Liver (tissue), 9 donors: ENCODE results near the gene RFC4. TPM values are rescaled to one million over a fixed set of nuclear protein-coding genes. Genes with fewer than 3 reads are reported as not detected.

Experiments
- DNase-seq: peaks from one replicate; pipeline ENCODE4 v3.0.0-alpha.2; 2017; ENCODE audit warnings: low spot score
- H3K27ac ChIP-seq, 2 donors: one replicate each; pipeline ENCODE4 v1.7.0; 2013; ENCODE audit warnings: inconsistent platforms in 2 of 2, low read length in 2 of 2, control low read depth in 1 of 2, low read depth in 1 of 2, mild to moderate bottlenecking in 1 of 2
- H3K27me3 ChIP-seq, 4 donors: one replicate each; pipeline versions ENCODE4 v1.6.1 to v1.7.0; 2013; ENCODE audit warnings: low read length in 3 of 4, inconsistent platforms in 1 of 4, mild to moderate bottlenecking in 1 of 4, moderate library complexity in 1 of 4; ENCODE audit not compliant: control insufficient read depth in 4 of 4, insufficient read depth in 4 of 4
- H3K36me3 ChIP-seq, 4 donors: one replicate each; pipeline versions ENCODE4 v1.6.1 to v1.7.0; 2013; ENCODE audit warnings: low read length in 3 of 4, mild to moderate bottlenecking in 3 of 4, low read depth in 1 of 4, moderate library complexity in 1 of 4; ENCODE audit not compliant: control insufficient read depth in 4 of 4, insufficient read depth in 3 of 4
- H3K4me1 ChIP-seq, 4 donors: one replicate each; pipeline versions ENCODE4 v1.6.1 to v1.7.0; 2013; ENCODE audit warnings: low read length in 3 of 4, mild to moderate bottlenecking in 3 of 4, moderate library complexity in 1 of 4; ENCODE audit not compliant: control insufficient read depth in 4 of 4, insufficient read depth in 4 of 4
- H3K4me3 ChIP-seq, 3 donors: one replicate each; pipeline versions ENCODE4 v1.6.1 to v1.7.0; 2013; ENCODE audit warnings: low read length in 3 of 3, control low read depth in 1 of 3, low read depth in 1 of 3, mild to moderate bottlenecking in 1 of 3
- H3K9ac ChIP-seq, 2 donors: one replicate each; pipeline ENCODE4 v1.7.0; 2013; ENCODE audit warnings: low read length in 2 of 2, mild to moderate bottlenecking in 2 of 2, moderate library complexity in 2 of 2, control low read depth in 1 of 2, low read depth in 1 of 2
- H3K9me3 ChIP-seq, 4 donors: one replicate each; pipeline versions ENCODE4 v1.6.1 to v1.7.0; 2013; ENCODE audit warnings: low read length in 3 of 4; ENCODE audit not compliant: control insufficient read depth in 4 of 4
- ATF3 ChIP-seq: IDR thresholded peaks from 2 replicates; pipeline ENCODE4 v1.6.1; 2016; ENCODE audit warnings: antibody characterized with exemption
- EGR1 ChIP-seq, 2 donors: IDR thresholded peaks; 2 replicates each; pipeline ENCODE4 v1.6.1; 2016 to 2018; ENCODE audit warnings: antibody characterized with exemption in 2 of 2, low read depth in 2 of 2
- FOXA1 ChIP-seq: IDR thresholded peaks from 2 replicates; pipeline ENCODE4 v1.6.1; 2016; ENCODE audit warnings: antibody characterized with exemption
- FOXA2 ChIP-seq: IDR thresholded peaks from 2 replicates; pipeline ENCODE4 v1.6.1; 2016; ENCODE audit warnings: antibody characterized with exemption
- GABPA ChIP-seq, 2 donors: IDR thresholded peaks in 1 of 2; conservative IDR thresholded peaks in 1 of 2; 2 replicates each; pipeline ENCODE4 v1.6.1; 2016; ENCODE audit warnings: antibody characterized with exemption in 2 of 2, mild to moderate bottlenecking in 1 of 2, moderate library complexity in 1 of 2
- HNF4A ChIP-seq, 2 donors: conservative IDR thresholded peaks; 2 replicates each; pipeline ENCODE4 v1.6.1; 2016; ENCODE audit warnings: antibody characterized with exemption in 2 of 2, mild to moderate bottlenecking in 2 of 2
- HNF4G ChIP-seq: IDR thresholded peaks from 2 replicates; pipeline ENCODE4 v1.6.1; 2016; ENCODE audit warnings: antibody characterized with exemption
- JUND ChIP-seq, 2 donors: IDR thresholded peaks; 2 replicates each; pipeline ENCODE4 v1.6.1; 2016; ENCODE audit warnings: antibody characterized with exemption in 2 of 2
- NR2F2 ChIP-seq: IDR thresholded peaks from 2 replicates; pipeline ENCODE4 v1.6.1; 2016; ENCODE audit warnings: antibody characterized with exemption
- RAD21 ChIP-seq, 2 donors: IDR thresholded peaks; 2 replicates each; pipeline ENCODE4 v1.6.1; 2016; ENCODE audit warnings: antibody characterized with exemption in 2 of 2, mild to moderate bottlenecking in 2 of 2
- REST ChIP-seq: IDR thresholded peaks from 2 replicates; pipeline ENCODE4 v1.6.1; 2016; ENCODE audit warnings: antibody characterized with exemption, mild to moderate bottlenecking
- RXRA ChIP-seq, 2 donors: IDR thresholded peaks; 2 replicates each; pipeline ENCODE4 v1.6.1; 2017 to 2018; ENCODE audit warnings: antibody characterized with exemption in 2 of 2, mild to moderate bottlenecking in 1 of 2
- SP1 ChIP-seq: IDR thresholded peaks from 2 replicates; pipeline ENCODE4 v1.6.1; 2018; ENCODE audit warnings: antibody characterized with exemption, mild to moderate bottlenecking
- TAF1 ChIP-seq: conservative IDR thresholded peaks from 2 replicates; pipeline ENCODE4 v1.6.1; 2016; ENCODE audit warnings: antibody characterized with exemption, mild to moderate bottlenecking
- YY1 ChIP-seq: IDR thresholded peaks from 2 replicates; pipeline ENCODE4 v1.6.1; 2016; ENCODE audit warnings: antibody characterized with exemption, mild to moderate bottlenecking
- ZBTB33 ChIP-seq: IDR thresholded peaks from 2 replicates; pipeline ENCODE4 v1.6.1; 2016; ENCODE audit warnings: antibody characterized with exemption
- WGBS: extraction: QIAGEN DNeasy Blood & Tissue Kit; methylation state at CpG from one replicate; pipeline ENCODE4 v1.1.7; 2013; 5-methylcytosine and 5-hydroxymethylcytosine counted together
- polyA plus RNA-seq, 2 donors: library from polyadenylated mRNA; stranded (reverse) in 1 of 2; unstranded in 1 of 2; fragments of 200-250 nt in 1 of 2; fragments of >200 nt in 1 of 2; fragmentation: Nextera tagmentation in 1 of 2; extraction: Ambion mirVana in 1 of 2; gene quantifications; one replicate each; pipeline versions ENCODE4 v1.2.1 to v1.2.3, GENCODE V29; 2013 to 2015
- total RNA-seq, 2 donors: library from RNA; depleted of rRNA; stranded (reverse); fragments of >200 nt; gene quantifications; one replicate each; pipeline ENCODE4 v1.2.3, GENCODE V29; 2014
- TF ChIP-seq, protein P1 (sequence below): fragments of 150-350 bp; IDR thresholded peaks from 2 replicates; pipeline ENCODE4 v1.5.1; 2017; ENCODE audit warnings: improper control_type of control experiment, low read depth, low read length; ENCODE audit not compliant: missing input control
- TF ChIP-seq, protein P2 (sequence below): IDR thresholded peaks from 2 replicates; pipeline ENCODE4 v1.6.1; 2016; ENCODE audit warnings: antibody characterized with exemption
- donor health status: healthy.
- donor health status: healthy.
- donor health status: healthy.
- donor health status: healthy.
- donor health status: healthy.

Gene RFC4
- total and polyA plus RNA-seq, 4 donors, result 4.6 to 27.3 (median 6.3) TPM

DNA sequence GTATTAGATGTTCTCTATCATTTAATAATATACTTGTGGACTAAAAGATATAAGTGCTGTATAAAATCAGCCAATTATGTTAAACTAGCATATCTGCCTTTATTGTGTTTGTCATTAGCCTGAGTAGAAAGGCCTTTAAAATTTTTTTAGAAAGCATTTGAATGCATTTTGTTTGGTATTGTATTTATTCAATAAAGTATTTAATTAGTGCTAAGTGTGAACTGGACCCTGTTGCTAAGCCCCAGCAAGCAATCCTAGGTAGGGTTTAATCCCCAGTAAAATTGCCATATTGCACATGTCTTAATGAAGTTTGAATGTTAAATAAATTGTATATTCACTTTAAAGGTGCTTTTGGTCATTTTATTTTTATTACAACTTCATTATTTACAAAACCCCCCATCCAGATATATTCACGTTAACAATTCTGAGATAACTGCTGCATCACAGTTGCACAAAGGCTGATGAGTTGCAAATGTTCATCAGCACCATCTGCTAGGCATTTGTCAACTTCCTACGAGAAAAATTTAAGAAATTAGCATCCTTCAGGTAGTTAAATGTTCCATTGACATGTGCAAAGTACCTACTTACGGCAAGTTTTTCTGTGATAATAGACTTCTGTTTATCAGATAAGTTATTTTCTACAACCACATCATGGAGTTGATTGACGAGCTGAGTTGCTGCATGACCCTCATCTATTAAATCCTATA lies 16.6 kb downstream of the RFC4 start (continued):
- no peak for TF ChIP-seq REST
- TF ChIP-seq GABPA (IDR thresholded peaks at IDR 0.05 in 1 of 2, conservative IDR thresholded peaks at IDR 0.05 in 1 of 2), result no peak

GRCh38 chr3:186788482-186789370 lies 17.6 kb downstream of the RFC4 start:
- H3K9me3 ChIP-seq, result no peaks in the 10 kb centered on the region
- no peaks in the 10 kb centered on the region for H3K27me3 ChIP-seq
- no peak overlapping the region for H3K27ac ChIP-seq
- H3K36me3 ChIP-seq, result peaks cover 13 to 53% (median 52%) of the 10 kb centered on the region in 4 donors
- peaks cover 8 to 29% (median 26%) of the 10 kb centered on the region in 4 donors for H3K4me1 ChIP-seq
- no peak overlapping the region for H3K4me3 ChIP-seq
- 56% methylated on average over 13 of the region's 13 CpGs for WGBS
- DNase-seq, result no peak
- H3K9ac ChIP-seq, result no peak overlapping the region
- TF ChIP-seq, protein P1, sequence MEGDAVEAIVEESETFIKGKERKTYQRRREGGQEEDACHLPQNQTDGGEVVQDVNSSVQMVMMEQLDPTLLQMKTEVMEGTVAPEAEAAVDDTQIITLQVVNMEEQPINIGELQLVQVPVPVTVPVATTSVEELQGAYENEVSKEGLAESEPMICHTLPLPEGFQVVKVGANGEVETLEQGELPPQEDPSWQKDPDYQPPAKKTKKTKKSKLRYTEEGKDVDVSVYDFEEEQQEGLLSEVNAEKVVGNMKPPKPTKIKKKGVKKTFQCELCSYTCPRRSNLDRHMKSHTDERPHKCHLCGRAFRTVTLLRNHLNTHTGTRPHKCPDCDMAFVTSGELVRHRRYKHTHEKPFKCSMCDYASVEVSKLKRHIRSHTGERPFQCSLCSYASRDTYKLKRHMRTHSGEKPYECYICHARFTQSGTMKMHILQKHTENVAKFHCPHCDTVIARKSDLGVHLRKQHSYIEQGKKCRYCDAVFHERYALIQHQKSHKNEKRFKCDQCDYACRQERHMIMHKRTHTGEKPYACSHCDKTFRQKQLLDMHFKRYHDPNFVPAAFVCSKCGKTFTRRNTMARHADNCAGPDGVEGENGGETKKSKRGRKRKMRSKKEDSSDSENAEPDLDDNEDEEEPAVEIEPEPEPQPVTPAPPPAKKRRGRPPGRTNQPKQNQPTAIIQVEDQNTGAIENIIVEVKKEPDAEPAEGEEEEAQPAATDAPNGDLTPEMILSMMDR, result no peak
- TF ChIP-seq ZBTB33, result no peak
- no peak for TF ChIP-seq EGR1 (IDR thresholded peaks at IDR 0.05; ENCODE audit: low read depth in 2 of 2)
- TF ChIP-seq, protein P2, sequence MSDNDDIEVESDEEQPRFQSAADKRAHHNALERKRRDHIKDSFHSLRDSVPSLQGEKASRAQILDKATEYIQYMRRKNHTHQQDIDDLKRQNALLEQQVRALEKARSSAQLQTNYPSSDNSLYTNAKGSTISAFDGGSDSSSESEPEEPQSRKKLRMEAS, result no peak
- TF ChIP-seq FOXA2, result no peak
- TF ChIP-seq RXRA (IDR thresholded peaks at IDR 0.05), result no peak
- no peak for TF ChIP-seq HNF4A (conservative IDR thresholded peaks at IDR 0.05)
- TF ChIP-seq RAD21 (IDR thresholded peaks at IDR 0.05), result no peak
- TF ChIP-seq YY1, result no peak
- TF ChIP-seq GABPA (IDR thresholded peaks at IDR 0.05 in 1 of 2, conservative IDR thresholded peaks at IDR 0.05 in 1 of 2), result no peak
- TF ChIP-seq ATF3, result no peak
- no peak for TF ChIP-seq SP1
- no peak for TF ChIP-seq NR2F2
- no peak for TF ChIP-seq JUND (IDR thresholded peaks at IDR 0.05)
- no peak for TF ChIP-seq HNF4G
- no peak for TF ChIP-seq REST
- TF ChIP-seq FOXA1, result no peak
- TF ChIP-seq TAF1, result no peak
